Stimulated activated CD4-positive, alpha-beta T cell treated with anti-CD3 and anti-CD28 coated beads, Interleukin-2, amount 100 ng/mL, for 4 hours (primary cell): ENCODE measurements around the gene ARHGAP4.

Experiments used
- DNase-seq: peaks from one replicate; pipeline ENCODE4 v3.0.0-alpha.2; 2020; ENCODE audit warnings: low read depth

The ARHGAP4 gene

GRCh38 chrX:153866302-153867019 is 59.6 kb downstream of the ARHGAP4 start:
- DNase-seq, result no peak

- no peak for DNase-seq
These were observed 60.4 kb downstream of the ARHGAP4 start for GRCh38 chrX:153865685-153866084.

- DNase-seq, result no peak
These were observed 60.8 kb downstream of the ARHGAP4 start for GRCh38 chrX:153865321-153865580.

GRCh38 chrX:153864561-153865320 is 61.3 kb downstream of the ARHGAP4 start:
- DNase-seq, result no peak

GRCh38 chrX:153864101-153864500 is 62.0 kb downstream of the ARHGAP4 start:
- no peak for DNase-seq

- DNase-seq, result no peak
These were observed 62.6 kb downstream of the ARHGAP4 start for GRCh38 chrX:153863251-153863991.

GRCh38 chrX:153862369-153863250 is 63.5 kb downstream of the ARHGAP4 start:
- no peak for DNase-seq

GRCh38 chrX:153861733-153862310 is 64.2 kb downstream of the ARHGAP4 start:
- no peak for DNase-seq

GRCh38 chrX:153861151-153861550 is 64.9 kb downstream of the ARHGAP4 start:
- no peak for DNase-seq
